Measurements from ENCODE around the gene TTLL5.

TTLL5 gene

GRCh38 chr14:75876530-75876929 lies 215.5 kb downstream of the TTLL5 start:
- no peak for DNase-seq

- DNase-seq: no peak
Measured at GRCh38 chr14:75877292-75877691, 216.2 kb downstream of the TTLL5 start.

- no peak for DNase-seq
Measured at GRCh38 chr14:75877884-75878283, 216.8 kb downstream of the TTLL5 start.

GRCh38 chr14:75879031-75879430 lies 218.0 kb downstream of the TTLL5 start:
- no peak for DNase-seq

GRCh38 chr14:75880512-75880911 lies 219.5 kb downstream of the TTLL5 start:
- no peak for DNase-seq

- DNase-seq: no peak
Measured at GRCh38 chr14:75881994-75882393, 220.9 kb downstream of the TTLL5 start.

GRCh38 chr14:75884198-75884611 lies 223.2 kb downstream of the TTLL5 start:
- DNase-seq: no peak

GRCh38 chr14:75885829-75886228 lies 224.8 kb downstream of the TTLL5 start:
- no peak for DNase-seq

GRCh38 chr14:75886636-75887348 lies 225.7 kb downstream of the TTLL5 start:
- DNase-seq: no peak

- DNase-seq: no peak
Measured at GRCh38 chr14:75888945-75889344, 227.9 kb downstream of the TTLL5 start.

GRCh38 chr14:75896341-75896740 lies 235.3 kb downstream of the TTLL5 start:
- DNase-seq: no peak

- DNase-seq: no peak
Measured at GRCh38 chr14:75904311-75904710, 243.3 kb downstream of the TTLL5 start.

GRCh38 chr14:75905147-75905904 lies 244.3 kb downstream of the TTLL5 start:
- no peak for DNase-seq

GRCh38 chr14:75906228-75906627 lies 245.2 kb downstream of the TTLL5 start:
- no peak for DNase-seq

GRCh38 chr14:75906680-75907280 lies 245.7 kb downstream of the TTLL5 start:
- peak; percentile 29 for DNase-seq

- no peak for DNase-seq
Measured at GRCh38 chr14:75907756-75908359, 246.8 kb downstream of the TTLL5 start.

- no peak for DNase-seq
Measured at GRCh38 chr14:75909630-75910029, 248.6 kb downstream of the TTLL5 start.

GRCh38 chr14:75910048-75910447 lies 249.0 kb downstream of the TTLL5 start:
- DNase-seq: no peak

- no peak for DNase-seq
Measured at GRCh38 chr14:75911883-75912282, 250.8 kb downstream of the TTLL5 start.

GRCh38 chr14:75913183-75913582 lies 252.1 kb downstream of the TTLL5 start:
- no peak for DNase-seq

- DNase-seq: no peak
Measured at GRCh38 chr14:75915045-75915444, 254.0 kb downstream of the TTLL5 start.

- DNase-seq: no peak
Measured at GRCh38 chr14:75917322-75917945, 256.4 kb downstream of the TTLL5 start.

GRCh38 chr14:75917946-75918335 lies 256.9 kb downstream of the TTLL5 start:
- no peak for DNase-seq

Measured in NCI-H1092 treated with DMSO at 0.1 percent for 48 hours (cell line).